GM12878 (cell line): ENCODE results near the gene EBPL. TPM values are rescaled to one million over a fixed set of nuclear protein-coding genes. Genes with fewer than 3 reads are reported as not detected.

ENCODE experiments used
- ATAC-seq: fragments of 200-7000 bp; cut with Tn5 transposase; 3 replicates; pipeline ENCODE4 v1.9.1; 2020; ENCODE audit warnings: mild to moderate bottlenecking, moderate library complexity
- BruUV-seq: library from RNA; stranded (reverse); fragments of 400-500 nt; replicated peaks from 2 replicates; lab custom pipeline; 2021; lab: Mats Ljungman, UMichigan
- CTCF ChIA-PET: fragments of 300-600 bp; sonication (Branson Sonifier 250); formaldehyde crosslinking; extraction: SDS; loops from one replicate; lab custom pipeline; 2021; ENCODE audit warnings: inconsistent platforms; lab: Yijun Ruan, JAX
- POLR2A ChIA-PET: fragments of 350-600 bp; formaldehyde crosslinking; extraction: SDS; loops from one replicate; lab custom pipeline; 2021; ENCODE audit warnings: inconsistent platforms; lab: Charles Lee
- RAD21 ChIA-PET: fragments of 300-600 bp; sonication (Branson Sonifier 250); formaldehyde crosslinking; loops from one replicate; lab custom pipeline; 2023; ENCODE audit warnings: antibody characterized with exemption; ENCODE audit not compliant: unreplicated experiment; lab: Charles Lee
- SMC1A ChIA-PET: fragments of 300-600 bp; sonication (Branson Sonifier 250); formaldehyde crosslinking; loops from one replicate; lab custom pipeline; 2023; ENCODE audit not compliant: unreplicated experiment, uncharacterized antibody; lab: Charles Lee
- DNase-seq: peaks from one replicate; pipeline ENCODE4 v3.0.0-alpha.2; 2011; ENCODE audit warnings: low read depth, low spot score
- FAIRE-seq: peaks from 3 replicates; lab custom pipeline; 2011; peaks lifted over from hg19 to GRCh38; lab: Jason Lieb, UNC
- H2AFZ ChIP-seq: 2 replicates; pipeline ENCODE4 v1.6.0; 2011; ENCODE audit warnings: low read depth, low read length, control low read depth; ENCODE audit not compliant: control insufficient read depth
- H3K27ac ChIP-seq: 2 replicates; pipeline ENCODE4 v1.5.1; 2011; ENCODE audit warnings: control low read depth; ENCODE audit not compliant: control insufficient read depth, insufficient read depth
- H3K27me3 ChIP-seq, 2 experiments: replicated peaks in 1 of 2; 2 replicates each; pipeline versions ENCODE4 v1.6.0 to v1.6.1; 2011; ENCODE audit warnings: low read length in 1 of 2; ENCODE audit not compliant: control insufficient read depth in 2 of 2, insufficient read depth in 2 of 2
- H3K36me3 ChIP-seq, 2 experiments: 2 replicates each; pipeline ENCODE4 v1.5.1; 2011; ENCODE audit warnings: low read length in 1 of 2; ENCODE audit not compliant: control insufficient read depth in 2 of 2, insufficient read depth in 2 of 2
- H3K4me1 ChIP-seq: 2 replicates; pipeline ENCODE4 v1.6.1; 2011; ENCODE audit warnings: mild to moderate bottlenecking, low read length, moderate library complexity, mixed read lengths; ENCODE audit not compliant: control insufficient read depth, insufficient read depth
- H3K4me2 ChIP-seq: 2 replicates; pipeline ENCODE4 v1.6.0; 2011; ENCODE audit warnings: control low read depth; ENCODE audit not compliant: control insufficient read depth, insufficient read depth
- H3K4me3 ChIP-seq: fragments of 200-600 bp; sonication (generic); 2 replicates; pipeline ENCODE4 v1.5.1; 2016
- H3K79me2 ChIP-seq: 2 replicates; pipeline ENCODE4 v1.6.0; 2011; ENCODE audit warnings: low read length; ENCODE audit not compliant: control insufficient read depth, insufficient read depth
- H3K9ac ChIP-seq: 2 replicates; pipeline ENCODE4 v1.8.0; 2011; ENCODE audit warnings: low read length, control low read depth, mixed read lengths; ENCODE audit not compliant: control insufficient read depth, insufficient read depth
- H3K9me3 ChIP-seq: replicated peaks from 3 replicates; pipeline ENCODE4 v1.5.1; 2011; ENCODE audit warnings: mild to moderate bottlenecking, low read length; ENCODE audit not compliant: control insufficient read depth, insufficient read depth
- H4K20me1 ChIP-seq: 2 replicates; pipeline ENCODE4 v1.6.0; 2011; ENCODE audit not compliant: control insufficient read depth, insufficient read depth
- ASH2L ChIP-seq: fragments of 300-600, 200-600 bp; sonication (generic); IDR thresholded peaks from 2 replicates; pipeline ENCODE4 v1.6.1; 2017; ENCODE audit warnings: low read depth, mild to moderate bottlenecking, borderline replicate concordance
- CHD1 ChIP-seq: IDR thresholded peaks from 2 replicates; pipeline ENCODE4 v1.6.1; 2012; ENCODE audit warnings: low read depth, low read length, improper control_type of control experiment
- DPF2 ChIP-seq: fragments of 450-650 bp; IDR thresholded peaks from 2 replicates; pipeline ENCODE4 v1.6.1; 2017; ENCODE audit warnings: mild to moderate bottlenecking
- IKZF1 ChIP-seq: fragments of 450-650 bp; conservative IDR thresholded peaks from 2 replicates; pipeline ENCODE4 v1.6.1; 2017; ENCODE audit warnings: antibody characterized with exemption, mild to moderate bottlenecking
- MEF2A ChIP-seq: IDR thresholded peaks from 2 replicates; pipeline ENCODE4 v1.6.1; 2011; ENCODE audit warnings: low read depth, mild to moderate bottlenecking, low read length, moderate library complexity; ENCODE audit not compliant: insufficient read depth
- NFIC ChIP-seq: IDR thresholded peaks from 2 replicates; pipeline ENCODE4 v1.6.1; 2012; ENCODE audit warnings: low read depth, mild to moderate bottlenecking, inconsistent platforms, low read length, moderate library complexity
- SRF ChIP-seq, 2 experiments: IDR thresholded peaks; 2 replicates each; pipeline ENCODE4 v1.6.1; 2011; ENCODE audit warnings: low read depth in 2 of 2, low read length in 2 of 2, mild to moderate bottlenecking in 1 of 2, moderate library complexity in 1 of 2
- TCF12 ChIP-seq: IDR thresholded peaks from 2 replicates; pipeline ENCODE4 v1.6.1; 2011; ENCODE audit warnings: low read depth, mild to moderate bottlenecking, low read length
- ZBED1 ChIP-seq: IDR thresholded peaks from 2 replicates; pipeline ENCODE4 v1.6.1; 2016; ENCODE audit warnings: borderline replicate concordance
- WGBS: methylation state at CpG from one replicate; pipeline ENCODE4 v1.1.6; 2016; ENCODE audit warnings: low lambda C conversion rate; ENCODE audit not compliant: insufficient replicate concordance, insufficient coverage; ENCODE audit errors: missing lambda C conversion rate; 5-methylcytosine and 5-hydroxymethylcytosine counted together
- in situ Hi-C: fragments of 300-500 bp; cut with MboI; formaldehyde crosslinking; loops from 9 replicates; pipeline ENCODE4 v1.14.3; 2018; ENCODE audit warnings: mixed read lengths
- intact Hi-C: fragments of 100-400 bp; cut with micrococcal nuclease; formaldehyde crosslinking; loops from one replicate; pipeline ENCODE4 v1.14.2; 2022; ENCODE audit not compliant: unreplicated experiment
- polyA plus RNA-seq, 11 experiments: library from polyadenylated mRNA; depleted of rRNA in 4 of 11; unstranded in 6 of 11; stranded (reverse) in 5 of 11; fragments of >200 nt; fragmentation: Nextera tagmentation in 4 of 11; fragmentation: Illumina TruSeq in 1 of 11; extraction: Ambion mirVana in 4 of 11; extraction: Trizol in 1 of 11; gene quantifications; 1 replicate in 1 of 11; 2 replicates in 10 of 11; pipeline versions ENCODE4 v1.2.1 to v1.2.3, GENCODE V29; 2011 to 2016; ENCODE audit warnings: inconsistent platforms in 2 of 11, missing spikeins in 2 of 11, low read depth in 1 of 11
- total RNA-seq, 4 experiments: library from RNA; depleted of rRNA in 3 of 4; stranded (reverse); fragments of >200 nt in 3 of 4; fragmentation: Illumina TruSeq in 1 of 4; extraction: Trizol in 1 of 4; gene quantifications; 2 replicates each; pipeline versions ENCODE4 v1.2.1 to v1.2.3, GENCODE V29; 2013 to 2021
- TF ChIP-seq, protein P1 (sequence below): IDR thresholded peaks from 2 replicates; pipeline ENCODE4 v1.6.1; 2011; ENCODE audit warnings: borderline replicate concordance, low read depth, mild to moderate bottlenecking, moderate library complexity, low read length; ENCODE audit not compliant: insufficient read depth, poor library complexity, severe bottlenecking
- TF ChIP-seq, protein P2 (sequence below): fragments of 450-650 bp; conservative IDR thresholded peaks from 2 replicates; pipeline ENCODE4 v1.6.1; 2017; ENCODE audit warnings: mild to moderate bottlenecking, moderate library complexity
- TF ChIP-seq, protein P3 (sequence below): fragments of 450-650 bp; formaldehyde crosslinking; IDR thresholded peaks from 2 replicates; pipeline ENCODE4 v1.5.0; 2022; ENCODE audit warnings: mild to moderate bottlenecking, missing genetic modification characterization
- TF ChIP-seq, protein P4 (sequence below): fragments of 450-650 bp; formaldehyde crosslinking; IDR thresholded peaks from 2 replicates; pipeline ENCODE4 v1.4.0; 2022; ENCODE audit warnings: mild to moderate bottlenecking, moderate library complexity

EBPL gene
- total and polyA plus RNA-seq, 10 of the 15 experiments (the other 5 are each of a cell fraction or from before 2014, with no cell fraction given): 6.2 to 72.8 (median 43.5) TPM

DNA sequence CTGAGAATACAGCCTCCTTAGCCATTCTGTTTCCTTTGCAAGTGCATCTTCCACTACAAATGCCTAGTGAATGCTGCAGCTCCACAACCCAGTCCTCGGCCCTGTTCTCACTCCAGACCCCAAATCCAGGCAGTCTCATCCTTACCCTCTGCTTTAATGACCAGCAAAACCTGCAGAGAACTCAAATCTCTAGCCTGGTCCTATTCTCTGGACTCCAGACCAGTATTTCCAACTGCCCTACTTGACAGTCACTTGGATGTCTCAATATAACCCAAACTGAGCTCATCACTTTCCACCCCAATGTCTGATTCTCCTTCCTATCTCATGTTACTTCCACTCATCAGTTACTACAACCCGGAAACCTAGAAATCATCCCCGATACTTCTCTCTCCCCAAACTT lies 2.6 kb upstream of the EBPL start (continued):
- TF ChIP-seq, protein P1, sequence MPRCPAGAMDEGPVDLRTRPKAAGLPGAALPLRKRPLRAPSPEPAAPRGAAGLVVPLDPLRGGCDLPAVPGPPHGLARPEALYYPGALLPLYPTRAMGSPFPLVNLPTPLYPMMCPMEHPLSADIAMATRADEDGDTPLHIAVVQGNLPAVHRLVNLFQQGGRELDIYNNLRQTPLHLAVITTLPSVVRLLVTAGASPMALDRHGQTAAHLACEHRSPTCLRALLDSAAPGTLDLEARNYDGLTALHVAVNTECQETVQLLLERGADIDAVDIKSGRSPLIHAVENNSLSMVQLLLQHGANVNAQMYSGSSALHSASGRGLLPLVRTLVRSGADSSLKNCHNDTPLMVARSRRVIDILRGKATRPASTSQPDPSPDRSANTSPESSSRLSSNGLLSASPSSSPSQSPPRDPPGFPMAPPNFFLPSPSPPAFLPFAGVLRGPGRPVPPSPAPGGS: no peak
- TF ChIP-seq IKZF1 (no peak), MEF2A (no peak)

DNA sequence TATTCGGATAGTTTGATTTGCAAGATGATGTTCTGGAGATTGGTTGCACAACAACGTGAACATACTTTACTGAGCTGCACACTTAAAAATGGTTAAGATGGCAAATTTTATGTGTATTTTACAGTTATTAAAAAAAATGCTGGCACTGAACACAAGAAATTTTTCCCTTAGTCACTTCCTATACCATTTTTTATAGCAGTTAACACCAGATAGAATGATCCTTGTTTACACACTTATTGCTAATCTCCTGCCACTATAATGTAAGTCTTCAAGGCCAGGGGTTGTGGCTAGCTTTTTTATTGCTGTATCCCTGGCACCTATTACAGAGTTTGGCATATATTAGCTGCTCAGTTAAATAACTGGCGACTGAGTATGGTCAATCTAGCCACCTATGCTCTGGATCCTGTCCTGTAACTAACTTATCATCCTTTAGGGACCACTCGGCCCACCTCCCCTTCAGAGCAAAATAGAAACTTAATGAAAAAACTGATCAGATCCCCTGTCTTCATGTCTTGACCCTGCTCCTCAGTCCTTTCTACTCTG lies 2.0 kb upstream of the EBPL start:
- Histone ChIP-seq H4K20me1 (no peaks in the 10 kb centered on the region), H2AFZ (no peak overlapping the region), H3K9me3 (no peaks in the 10 kb centered on the region), H3K79me2 (peaks cover 23% of the 10 kb centered on the region), H3K27ac (no peak overlapping the region), H3K27me3 (no peaks in the 10 kb centered on the region), H3K9ac (no peak overlapping the region), H3K36me3 (no peaks in the 10 kb centered on the region), H3K4me2 (no peak overlapping the region), H3K4me1 (no peaks in the 10 kb centered on the region; the same call in 1 of the 2 replicates), H3K4me3 (no peak overlapping the region)
- intact Hi-C loops: no loop called here
- ChIA-PET POLR2A (no interaction called here), CTCF (interaction anchor here (0.6 kb wide), 2 partner anchors 84 to 708 kb away, joined by 3 read pairs; no protein-coding TSS in a partner anchor), SMC1A (no interaction called here), RAD21 (no interaction called here)
- BruUV-seq: no TSS peak
- DNase-seq (no peak), ATAC-seq (no peak), FAIRE-seq (no peak)
- WGBS: 55% methylated on average over 4 of the region's 4 CpGs
- in situ Hi-C loops: no loop called here
- TF ChIP-seq, protein P2, sequence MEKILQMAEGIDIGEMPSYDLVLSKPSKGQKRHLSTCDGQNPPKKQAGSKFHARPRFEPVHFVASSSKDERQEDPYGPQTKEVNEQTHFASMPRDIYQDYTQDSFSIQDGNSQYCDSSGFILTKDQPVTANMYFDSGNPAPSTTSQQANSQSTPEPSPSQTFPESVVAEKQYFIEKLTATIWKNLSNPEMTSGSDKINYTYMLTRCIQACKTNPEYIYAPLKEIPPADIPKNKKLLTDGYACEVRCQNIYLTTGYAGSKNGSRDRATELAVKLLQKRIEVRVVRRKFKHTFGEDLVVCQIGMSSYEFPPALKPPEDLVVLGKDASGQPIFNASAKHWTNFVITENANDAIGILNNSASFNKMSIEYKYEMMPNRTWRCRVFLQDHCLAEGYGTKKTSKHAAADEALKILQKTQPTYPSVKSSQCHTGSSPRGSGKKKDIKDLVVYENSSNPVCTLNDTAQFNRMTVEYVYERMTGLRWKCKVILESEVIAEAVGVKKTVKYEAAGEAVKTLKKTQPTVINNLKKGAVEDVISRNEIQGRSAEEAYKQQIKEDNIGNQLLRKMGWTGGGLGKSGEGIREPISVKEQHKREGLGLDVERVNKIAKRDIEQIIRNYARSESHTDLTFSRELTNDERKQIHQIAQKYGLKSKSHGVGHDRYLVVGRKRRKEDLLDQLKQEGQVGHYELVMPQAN: no peak
- TF ChIP-seq, protein P3, sequence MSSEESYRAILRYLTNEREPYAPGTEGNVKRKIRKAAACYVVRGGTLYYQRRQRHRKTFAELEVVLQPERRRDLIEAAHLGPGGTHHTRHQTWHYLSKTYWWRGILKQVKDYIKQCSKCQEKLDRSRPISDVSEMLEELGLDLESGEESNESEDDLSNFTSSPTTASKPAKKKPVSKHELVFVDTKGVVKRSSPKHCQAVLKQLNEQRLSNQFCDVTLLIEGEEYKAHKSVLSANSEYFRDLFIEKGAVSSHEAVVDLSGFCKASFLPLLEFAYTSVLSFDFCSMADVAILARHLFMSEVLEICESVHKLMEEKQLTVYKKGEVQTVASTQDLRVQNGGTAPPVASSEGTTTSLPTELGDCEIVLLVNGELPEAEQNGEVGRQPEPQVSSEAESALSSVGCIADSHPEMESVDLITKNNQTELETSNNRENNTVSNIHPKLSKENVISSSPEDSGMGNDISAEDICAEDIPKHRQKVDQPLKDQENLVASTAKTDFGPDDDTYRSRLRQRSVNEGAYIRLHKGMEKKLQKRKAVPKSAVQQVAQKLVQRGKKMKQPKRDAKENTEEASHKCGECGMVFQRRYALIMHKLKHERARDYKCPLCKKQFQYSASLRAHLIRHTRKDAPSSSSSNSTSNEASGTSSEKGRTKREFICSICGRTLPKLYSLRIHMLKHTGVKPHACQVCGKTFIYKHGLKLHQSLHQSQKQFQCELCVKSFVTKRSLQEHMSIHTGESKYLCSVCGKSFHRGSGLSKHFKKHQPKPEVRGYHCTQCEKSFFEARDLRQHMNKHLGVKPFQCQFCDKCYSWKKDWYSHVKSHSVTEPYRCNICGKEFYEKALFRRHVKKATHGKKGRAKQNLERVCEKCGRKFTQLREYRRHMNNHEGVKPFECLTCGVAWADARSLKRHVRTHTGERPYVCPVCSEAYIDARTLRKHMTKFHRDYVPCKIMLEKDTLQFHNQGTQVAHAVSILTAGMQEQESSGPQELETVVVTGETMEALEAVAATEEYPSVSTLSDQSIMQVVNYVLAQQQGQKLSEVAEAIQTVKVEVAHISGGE (CRISPR knock-in tag): no peak
- TF ChIP-seq SRF (IDR thresholded peaks at IDR 0.05; ENCODE audit: low read depth in 2 of 2, low read length in 2 of 2): no peak
- TF ChIP-seq, protein P4, sequence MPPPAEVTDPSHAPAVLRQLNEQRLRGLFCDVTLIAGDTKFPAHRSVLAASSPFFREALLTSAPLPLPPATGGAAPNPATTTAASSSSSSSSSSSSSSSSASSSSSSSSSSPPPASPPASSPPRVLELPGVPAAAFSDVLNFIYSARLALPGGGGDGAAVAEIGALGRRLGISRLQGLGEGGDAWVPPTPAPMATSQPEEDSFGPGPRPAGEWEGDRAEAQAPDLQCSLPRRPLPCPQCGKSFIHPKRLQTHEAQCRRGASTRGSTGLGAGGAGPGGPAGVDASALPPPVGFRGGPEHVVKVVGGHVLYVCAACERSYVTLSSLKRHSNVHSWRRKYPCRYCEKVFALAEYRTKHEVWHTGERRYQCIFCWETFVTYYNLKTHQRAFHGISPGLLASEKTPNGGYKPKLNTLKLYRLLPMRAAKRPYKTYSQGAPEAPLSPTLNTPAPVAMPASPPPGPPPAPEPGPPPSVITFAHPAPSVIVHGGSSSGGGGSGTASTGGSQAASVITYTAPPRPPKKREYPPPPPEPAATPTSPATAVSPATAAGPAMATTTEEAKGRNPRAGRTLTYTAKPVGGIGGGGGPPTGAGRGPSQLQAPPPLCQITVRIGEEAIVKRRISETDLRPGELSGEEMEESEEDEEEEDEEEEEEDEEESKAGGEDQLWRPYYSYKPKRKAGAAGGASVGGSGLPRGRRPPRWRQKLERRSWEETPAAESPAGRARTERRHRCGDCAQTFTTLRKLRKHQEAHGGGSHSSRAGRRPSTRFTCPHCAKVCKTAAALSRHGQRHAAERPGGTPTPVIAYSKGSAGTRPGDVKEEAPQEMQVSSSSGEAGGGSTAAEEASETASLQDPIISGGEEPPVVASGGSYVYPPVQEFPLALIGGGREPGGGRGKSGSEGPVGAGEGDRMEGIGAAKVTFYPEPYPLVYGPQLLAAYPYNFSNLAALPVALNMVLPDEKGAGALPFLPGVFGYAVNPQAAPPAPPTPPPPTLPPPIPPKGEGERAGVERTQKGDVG (CRISPR knock-in tag): no peak
- no peak for TF ChIP-seq ZBED1
- no peak for TF ChIP-seq NFIC
- TF ChIP-seq TCF12: no peak
- TF ChIP-seq ASH2L: no peak
- TF ChIP-seq DPF2: no peak
- no peak for TF ChIP-seq CHD1
